Stimulated activated CD8-positive, alpha-beta memory T cell treated with anti-CD3 and anti-CD28 coated beads, Interleukin-7, amount 100 ng/mL, for 24 hours (primary cell): ENCODE results near the gene KPNA3.

Experiments used
- DNase-seq: peaks from one replicate; pipeline ENCODE4 v3.0.0-alpha.2; 2020; ENCODE audit warnings: low read depth

KPNA3 gene

DNA sequence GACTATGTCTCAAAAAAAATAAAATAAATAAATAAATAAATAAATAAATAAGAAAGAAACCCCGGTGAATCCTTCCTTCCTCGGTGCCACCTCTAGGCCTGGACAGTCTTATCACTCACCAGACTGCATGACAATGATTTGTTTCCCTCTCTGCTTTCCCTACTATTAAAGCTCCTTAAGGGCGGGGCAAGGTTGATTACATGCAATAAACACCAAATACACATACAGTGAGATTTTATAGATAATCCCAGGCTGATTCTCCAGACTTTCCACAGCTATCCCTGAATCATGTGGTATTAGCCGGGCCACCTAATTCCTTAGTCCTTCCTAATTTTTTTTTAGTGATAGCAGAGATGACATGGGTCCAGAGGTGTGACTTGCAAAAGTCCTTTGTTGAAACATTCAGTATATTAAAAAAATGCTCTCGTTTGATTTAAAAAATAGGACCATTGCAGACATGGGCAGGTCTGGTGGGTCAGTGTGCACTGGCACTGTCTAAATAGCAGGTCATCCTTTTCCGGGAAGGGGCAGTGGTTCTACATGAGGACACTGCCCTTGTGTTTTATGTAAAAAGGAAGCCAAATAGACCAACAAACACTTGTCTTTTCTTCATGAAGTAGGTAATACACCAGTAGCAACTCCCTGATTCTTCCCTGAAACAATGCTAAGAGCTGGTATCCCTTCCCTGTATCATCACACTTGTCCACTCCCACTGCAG is 115.7 kb downstream of the KPNA3 start:
- no peak for DNase-seq

GRCh38 chr13:49670828-49671227 is 121.7 kb downstream of the KPNA3 start:
- no peak for DNase-seq

- no peak for DNase-seq
Measured at GRCh38 chr13:49669735-49670309, 122.7 kb downstream of the KPNA3 start.

- DNase-seq: no peak
Measured at GRCh38 chr13:49667773-49668172, 124.7 kb downstream of the KPNA3 start.

DNA sequence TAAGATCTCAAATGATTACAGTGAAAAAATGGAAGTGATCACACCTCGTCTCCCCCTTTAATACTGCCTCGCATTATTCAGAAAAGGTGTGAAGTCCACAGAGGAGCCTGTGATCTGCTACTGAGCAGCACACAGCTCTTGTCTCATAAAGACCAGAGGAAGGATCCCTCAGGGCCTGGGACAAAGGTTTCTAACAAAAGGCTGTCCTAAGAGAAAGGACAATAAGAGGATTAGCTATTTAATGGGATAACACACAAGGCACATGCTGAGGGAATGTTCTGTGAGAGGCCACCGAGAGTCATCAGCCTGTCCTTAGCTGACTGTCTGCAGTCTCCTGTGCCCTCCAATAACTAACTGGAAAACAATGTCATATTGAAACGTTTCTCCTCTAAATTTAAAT is 127.9 kb downstream of the KPNA3 start:
- DNase-seq: no peak

DNA sequence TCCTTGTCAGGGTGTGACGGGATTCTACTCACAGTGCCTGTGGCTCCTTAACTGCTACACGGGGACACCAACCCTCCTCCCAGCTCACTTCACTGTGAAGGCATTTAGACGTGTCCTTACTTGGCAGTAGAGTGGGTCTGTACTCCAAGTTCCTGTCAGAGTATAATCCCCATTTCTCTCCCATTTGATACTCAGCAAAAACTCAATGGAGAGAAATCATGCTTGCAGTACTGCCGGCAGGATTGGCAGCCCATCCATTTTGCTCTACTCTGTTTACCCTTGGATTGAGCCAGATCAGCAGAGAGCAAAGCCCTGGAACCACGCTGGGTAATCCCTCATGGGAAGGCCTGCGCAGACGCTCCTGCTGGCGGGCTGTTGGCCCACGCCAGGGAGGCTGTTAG is 135.2 kb downstream of the KPNA3 start:
- DNase-seq: no peak

GRCh38 chr13:49655906-49656305 is 136.6 kb downstream of the KPNA3 start:
- no peak for DNase-seq

- DNase-seq: no peak
Measured at GRCh38 chr13:49654011-49654410, 138.5 kb downstream of the KPNA3 start.

DNA sequence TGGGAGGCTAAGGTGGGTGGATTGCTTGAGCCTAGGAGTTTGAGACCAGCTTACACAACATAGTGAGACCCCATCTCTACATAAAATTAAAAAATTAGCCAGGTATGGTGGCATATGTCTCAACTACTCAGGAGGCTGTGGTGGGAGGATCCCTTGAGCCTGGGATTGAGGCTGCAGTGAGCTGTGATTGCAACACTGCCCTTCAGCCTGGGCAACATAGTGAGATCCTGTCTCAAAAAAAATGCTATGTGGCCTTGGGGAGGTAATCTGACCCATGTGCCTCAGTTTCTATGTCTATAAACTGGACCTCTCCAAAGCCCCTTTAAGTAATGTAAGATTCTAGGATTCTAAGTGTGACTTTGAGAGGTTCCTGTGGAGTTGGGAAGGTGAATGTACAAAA is 139.0 kb downstream of the KPNA3 start:
- DNase-seq: no peak

GRCh38 chr13:49652355-49653305 is 139.9 kb downstream of the KPNA3 start:
- DNase-seq: no peak

DNA sequence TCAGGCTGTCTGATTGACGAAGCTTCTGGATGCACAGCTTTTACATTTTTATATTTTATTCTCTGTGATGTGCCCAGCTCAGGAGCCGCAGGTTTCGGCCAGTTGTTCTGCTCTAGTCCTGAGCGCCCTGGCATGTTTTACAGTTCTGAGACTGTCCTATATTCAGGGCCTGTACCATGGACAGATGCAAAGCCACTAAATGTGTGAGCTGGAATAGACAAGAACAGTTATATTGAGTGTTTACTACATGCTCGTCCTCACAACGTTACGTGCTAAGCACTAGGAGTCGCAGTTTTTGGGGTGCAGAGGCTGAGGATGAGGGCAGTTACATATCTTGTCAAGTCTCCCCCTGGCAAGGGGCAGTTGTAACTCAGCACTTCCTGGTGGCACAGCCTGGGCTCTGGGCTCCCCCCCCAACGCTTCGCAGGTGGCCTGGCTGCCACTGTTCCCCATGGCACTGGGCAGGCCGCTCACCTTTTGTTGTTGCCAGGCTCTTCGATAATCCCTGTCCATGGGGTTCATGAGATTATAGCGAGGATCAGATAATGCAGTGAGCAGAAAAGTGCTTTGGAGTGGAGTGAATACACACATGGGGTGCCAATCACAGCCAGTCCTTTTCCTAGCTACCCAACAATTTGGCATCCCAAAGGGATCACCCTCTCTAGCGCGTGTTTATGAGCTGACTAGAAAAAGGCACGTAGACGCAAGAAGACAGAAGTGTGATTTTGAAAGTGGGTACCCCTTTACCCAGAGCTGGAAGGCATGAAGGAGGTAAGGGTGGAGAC is 140.7 kb downstream of the KPNA3 start:
- DNase-seq: no peak

GRCh38 chr13:49649963-49650312 is 142.5 kb downstream of the KPNA3 start:
- no peak for DNase-seq
